ENCODE data around the gene PLEKHM2. TPM values are rescaled to one million over a fixed set of nuclear protein-coding genes. Genes with fewer than 3 reads are reported as not detected.

Gene PLEKHM2
- total RNA-seq, 1 experiment from 2014 or later: 49.7 TPM

- TF ChIP-seq ZNF219 (CRISPR knock-in tag; IDR thresholded peaks at IDR 0.05; ENCODE audit: borderline replicate concordance) (no peak), JAZF1 (CRISPR knock-in tag; IDR thresholded peaks at IDR 0.05) (no peak)
Measured at GRCh38 chr1:15717418-15718125, 33.5 kb downstream of the PLEKHM2 start (continued).

- no peaks in the 10 kb centered on the region for H3K4me1 Mint-ChIP-seq
- H3K36me3 Mint-ChIP-seq: peaks cover 20% of the 10 kb centered on the region
- DNase-seq (ENCODE audit: low spot score): no peak
- ATAC-seq: no peak
- no peaks in the 10 kb centered on the region for H3K27me3 Mint-ChIP-seq (ENCODE audit: low read depth)
- ChIA-PET POLR2A (no interaction called here), CTCF (interaction anchor here (1.1 kb wide), 1 partner anchor 16 kb away, joined by 4 read pairs; no protein-coding TSS in a partner anchor)
- no peaks in the 10 kb centered on the region for H3K9me3 Mint-ChIP-seq
- TF ChIP-seq STAT6 (CRISPR knock-in tag; conservative IDR thresholded peaks at IDR 0.05; ENCODE audit: low read depth): no peak
- no peak for TF ChIP-seq FOXK1 (CRISPR knock-in tag; IDR thresholded peaks at IDR 0.05)
- no peak for TF ChIP-seq EMX1 (CRISPR knock-in tag; IDR thresholded peaks at IDR 0.05)
- TF ChIP-seq MYBL2 (CRISPR knock-in tag; IDR thresholded peaks at IDR 0.05): no peak
- TF ChIP-seq CBFB (CRISPR knock-in tag; IDR thresholded peaks at IDR 0.05; ENCODE audit: low read depth): no peak
- H3K4me3 Mint-ChIP-seq: no peak overlapping the region
- no peak overlapping the region; the same call in 1 of the 2 replicates for H3K27ac Mint-ChIP-seq
Measured at GRCh38 chr1:15718199-15718601, 34.1 kb downstream of the PLEKHM2 start.

GRCh38 chr1:15719381-15720120 is 35.4 kb downstream of the PLEKHM2 start:
- Mint-ChIP-seq H3K27me3 (ENCODE audit: low read depth) (no peaks in the 10 kb centered on the region), H3K9me3 (no peaks in the 10 kb centered on the region), H3K27ac (no peak overlapping the region), H3K36me3 (peaks cover 20% of the 10 kb centered on the region), H3K4me1 (no peaks in the 10 kb centered on the region), H3K4me3 (no peak overlapping the region)
- ChIA-PET CTCF (interaction anchor here (0.5 to 2.1 kb wide), 5 partner anchors 12 to 192 kb away, joined by 3 to 13 read pairs (median 3); no protein-coding TSS in a partner anchor), POLR2A (no interaction called here)
- ATAC-seq (no peak), DNase-seq (ENCODE audit: low spot score) (no peak)
- TF ChIP-seq ZNF138 (CRISPR knock-in tag; conservative IDR thresholded peaks at IDR 0.05) (no peak), FOXP4 (CRISPR knock-in tag; IDR thresholded peaks at IDR 0.05) (no peak), E2F4 (CRISPR knock-in tag; IDR thresholded peaks at IDR 0.05; ENCODE audit: borderline replicate concordance, low read depth) (no peak), FOXK1 (CRISPR knock-in tag; IDR thresholded peaks at IDR 0.05) (no peak), NR3C1 (CRISPR knock-in tag; conservative IDR thresholded peaks at IDR 0.05; ENCODE audit: low read depth) (no peak), PRDM15 (CRISPR knock-in tag; IDR thresholded peaks at IDR 0.05) (no peak), ZNF232 (CRISPR knock-in tag; IDR thresholded peaks at IDR 0.05) (no peak), PRRX2 (CRISPR knock-in tag; IDR thresholded peaks at IDR 0.05) (no peak), NR2C2 (CRISPR knock-in tag; IDR thresholded peaks at IDR 0.05) (no peak), CREB1 (CRISPR knock-in tag; IDR thresholded peaks at IDR 0.05) (no peak), PREB (CRISPR knock-in tag; IDR thresholded peaks at IDR 0.05; ENCODE audit: borderline replicate concordance) (no peak), TP53 (CRISPR knock-in tag; IDR thresholded peaks at IDR 0.05) (no peak), ZBTB43 (CRISPR knock-in tag; IDR thresholded peaks at IDR 0.05) (no peak)

All from WTC11 (cell line).